ENCODE data around the gene TUBGCP2.

TUBGCP2 gene

DNA sequence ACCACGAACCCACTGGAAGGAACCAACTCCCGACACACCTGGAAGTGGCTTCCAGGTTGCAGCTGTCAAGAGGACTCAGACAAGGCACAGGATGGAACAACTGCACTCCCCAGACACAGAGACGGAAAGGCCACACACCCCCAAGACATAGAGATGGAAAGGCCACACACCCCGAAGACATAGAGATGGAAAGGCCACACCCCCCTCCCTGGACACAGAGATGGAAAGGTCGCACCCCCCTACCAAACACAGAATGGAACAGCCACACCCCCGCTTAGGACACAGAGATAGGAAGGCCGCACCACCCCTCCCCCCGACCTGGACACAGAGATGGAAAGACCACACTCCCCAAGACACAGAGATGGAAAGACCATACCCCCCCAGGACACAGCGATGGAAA is 7.6 kb upstream of the TUBGCP2 start:
- Histone ChIP-seq H3K36me3 (ENCODE audit: control insufficient read depth in 1 of 2, insufficient read depth in 2 of 2, low read depth in 1 of 2, low read length in 2 of 2) (peaks cover 18 to 24% of the 10 kb centered on the region in 2 experiments), H3K4me3 (ENCODE audit: insufficient read depth in 1 of 2, low read depth in 1 of 2, low read length in 2 of 2) (no peak overlapping the region), H3K18ac (ENCODE audit: low read depth in 1 of 2, low read length in 2 of 2) (no peak overlapping the region), H2AK5ac (ENCODE audit: low read length, severe bottlenecking) (no peak overlapping the region), H2BK120ac (ENCODE audit: low read depth, low read length) (no peak overlapping the region), H4K91ac (ENCODE audit: low read length) (no peak overlapping the region), H3K27me3 (ENCODE audit: control insufficient read depth in 1 of 2, insufficient read depth in 1 of 2, low read length in 2 of 2) (peaks cover 0 to 20% of the 10 kb centered on the region in 2 experiments), H3K4me1 (ENCODE audit: control insufficient read depth, insufficient read depth, low read depth, low read length) (peaks cover 11% of the 10 kb centered on the region), H3K79me1 (replicated peaks; ENCODE audit: low read length, poor library complexity, severe bottlenecking) (peaks cover 5% of the 10 kb centered on the region), H2BK12ac (ENCODE audit: low read length in 2 of 2) (no peak overlapping the region), H2BK15ac (ENCODE audit: low read depth, poor library complexity, severe bottlenecking) (no peak overlapping the region), H2BK5ac (ENCODE audit: low read depth, low read length, poor library complexity, severe bottlenecking) (no peak overlapping the region), H3K4ac (ENCODE audit: low read depth in 1 of 2, low read length in 2 of 2) (no peak overlapping the region), H3K23ac (ENCODE audit: low read length in 2 of 2) (no peak overlapping the region), H3K9me3 (ENCODE audit: control insufficient read depth, low read length) (no peaks in the 10 kb centered on the region), H3K27ac (ENCODE audit: low read length, poor library complexity, severe bottlenecking) (no peak overlapping the region), H3K14ac (ENCODE audit: low read length in 2 of 2) (no peak overlapping the region), H4K8ac (ENCODE audit: low read length) (no peak overlapping the region), H2AFZ (ENCODE audit: low read depth, low read length) (no peak overlapping the region), H3K9ac (ENCODE audit: low read length) (no peak overlapping the region), H3K4me2 (ENCODE audit: low read length, poor library complexity, severe bottlenecking) (no peak overlapping the region)
- DNase-seq = no peak
- 91% methylated on average over 6 of the region's 9 CpGs for WGBS

DNA sequence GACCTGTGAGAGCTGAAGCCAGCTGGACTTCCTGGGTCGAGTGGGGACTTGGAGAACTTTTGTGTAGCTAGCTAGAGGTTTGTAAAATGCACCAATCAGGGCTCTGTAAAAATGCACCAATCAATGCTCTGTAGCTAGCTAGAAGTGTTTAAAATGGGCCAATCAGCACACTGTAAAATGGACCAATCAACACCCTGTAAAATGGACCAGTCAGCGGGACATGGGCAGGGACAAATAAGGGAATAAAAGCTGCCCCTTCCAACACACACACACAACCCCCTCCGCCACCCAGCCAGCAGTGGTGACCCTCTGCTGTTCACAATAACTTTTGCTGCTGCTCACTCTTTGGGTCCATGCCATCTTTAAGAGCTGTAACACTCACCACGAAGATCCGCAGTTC is 7.2 kb upstream of the TUBGCP2 start:
- H3K4me2 ChIP-seq (ENCODE audit: low read length, poor library complexity, severe bottlenecking) = no peak overlapping the region
- H2AFZ ChIP-seq (ENCODE audit: low read depth, low read length) = no peak overlapping the region
- no peak overlapping the region for H4K8ac ChIP-seq (ENCODE audit: low read length)
- no peak overlapping the region for H3K27ac ChIP-seq (ENCODE audit: low read length, poor library complexity, severe bottlenecking)
- H3K36me3 ChIP-seq (ENCODE audit: control insufficient read depth in 1 of 2, insufficient read depth in 2 of 2, low read depth in 1 of 2, low read length in 2 of 2) = peaks cover 21 to 25% of the 10 kb centered on the region in 2 experiments
- H3K18ac ChIP-seq (ENCODE audit: low read depth in 1 of 2, low read length in 2 of 2) = no peak overlapping the region
- no peak overlapping the region for H2BK120ac ChIP-seq (ENCODE audit: low read depth, low read length)
- H3K23ac ChIP-seq (ENCODE audit: low read length in 2 of 2) = no peak overlapping the region
- 90% methylated on average over 5 of the region's 5 CpGs for WGBS
- H3K4ac ChIP-seq (ENCODE audit: low read depth in 1 of 2, low read length in 2 of 2) = no peak overlapping the region
- H3K79me1 ChIP-seq (replicated peaks; ENCODE audit: low read length, poor library complexity, severe bottlenecking) = peaks cover 5% of the 10 kb centered on the region
- no peak overlapping the region for H2AK5ac ChIP-seq (ENCODE audit: low read length, severe bottlenecking)
- no peak overlapping the region for H3K9ac ChIP-seq (ENCODE audit: low read length)
- no peak overlapping the region for H4K91ac ChIP-seq (ENCODE audit: low read length)
- no peak overlapping the region for H2BK15ac ChIP-seq (ENCODE audit: low read depth, poor library complexity, severe bottlenecking)
- H3K14ac ChIP-seq (ENCODE audit: low read length in 2 of 2) = no peak overlapping the region
- no peak overlapping the region for H2BK5ac ChIP-seq (ENCODE audit: low read depth, low read length, poor library complexity, severe bottlenecking)
- peaks cover 11% of the 10 kb centered on the region for H3K4me1 ChIP-seq (ENCODE audit: control insufficient read depth, insufficient read depth, low read depth, low read length)
- peaks cover 0 to 19% of the 10 kb centered on the region in 2 experiments for H3K27me3 ChIP-seq (ENCODE audit: control insufficient read depth in 1 of 2, insufficient read depth in 1 of 2, low read length in 2 of 2)
- no peak overlapping the region for H3K4me3 ChIP-seq (ENCODE audit: insufficient read depth in 1 of 2, low read depth in 1 of 2, low read length in 2 of 2)
- H2BK12ac ChIP-seq (ENCODE audit: low read length in 2 of 2) = no peak overlapping the region
- no peak for DNase-seq
- H3K9me3 ChIP-seq (ENCODE audit: control insufficient read depth, low read length) = no peaks in the 10 kb centered on the region

GRCh38 chr10:133314911-133315310 is 6.2 kb upstream of the TUBGCP2 start:
- Histone ChIP-seq H2BK5ac (ENCODE audit: low read depth, low read length, poor library complexity, severe bottlenecking) (no peak overlapping the region), H2AFZ (ENCODE audit: low read depth, low read length) (no peak overlapping the region), H3K36me3 (ENCODE audit: control insufficient read depth in 1 of 2, insufficient read depth in 2 of 2, low read depth in 1 of 2, low read length in 2 of 2) (peaks cover 30 to 34% of the 10 kb centered on the region in 2 experiments), H2AK5ac (ENCODE audit: low read length, severe bottlenecking) (no peak overlapping the region), H3K18ac (ENCODE audit: low read depth in 1 of 2, low read length in 2 of 2) (no peak overlapping the region), H2BK15ac (ENCODE audit: low read depth, poor library complexity, severe bottlenecking) (no peak overlapping the region), H4K91ac (ENCODE audit: low read length) (no peak overlapping the region), H3K23ac (ENCODE audit: low read length in 2 of 2) (no peak overlapping the region), H3K27me3 (ENCODE audit: control insufficient read depth in 1 of 2, insufficient read depth in 1 of 2, low read length in 2 of 2) (peaks cover 0 to 11% of the 10 kb centered on the region in 2 experiments), H3K14ac (ENCODE audit: low read length in 2 of 2) (no peak overlapping the region), H3K9me3 (ENCODE audit: control insufficient read depth, low read length) (no peaks in the 10 kb centered on the region), H2BK120ac (ENCODE audit: low read depth, low read length) (no peak overlapping the region), H3K27ac (ENCODE audit: low read length, poor library complexity, severe bottlenecking) (no peak overlapping the region), H2BK12ac (ENCODE audit: low read length in 2 of 2) (no peak overlapping the region), H3K4me2 (ENCODE audit: low read length, poor library complexity, severe bottlenecking) (no peak overlapping the region), H3K79me1 (replicated peaks; ENCODE audit: low read length, poor library complexity, severe bottlenecking) (peaks cover 6% of the 10 kb centered on the region), H3K4ac (ENCODE audit: low read depth in 1 of 2, low read length in 2 of 2) (no peak overlapping the region), H3K4me3 (ENCODE audit: insufficient read depth in 1 of 2, low read depth in 1 of 2, low read length in 2 of 2) (no peak overlapping the region), H3K9ac (ENCODE audit: low read length) (no peak overlapping the region), H4K8ac (ENCODE audit: low read length) (no peak overlapping the region), H3K4me1 (ENCODE audit: control insufficient read depth, insufficient read depth, low read depth, low read length) (peaks cover 11% of the 10 kb centered on the region)
- WGBS = 94% methylated on average over 12 of the region's 12 CpGs
- DNase-seq = no peak

DNA sequence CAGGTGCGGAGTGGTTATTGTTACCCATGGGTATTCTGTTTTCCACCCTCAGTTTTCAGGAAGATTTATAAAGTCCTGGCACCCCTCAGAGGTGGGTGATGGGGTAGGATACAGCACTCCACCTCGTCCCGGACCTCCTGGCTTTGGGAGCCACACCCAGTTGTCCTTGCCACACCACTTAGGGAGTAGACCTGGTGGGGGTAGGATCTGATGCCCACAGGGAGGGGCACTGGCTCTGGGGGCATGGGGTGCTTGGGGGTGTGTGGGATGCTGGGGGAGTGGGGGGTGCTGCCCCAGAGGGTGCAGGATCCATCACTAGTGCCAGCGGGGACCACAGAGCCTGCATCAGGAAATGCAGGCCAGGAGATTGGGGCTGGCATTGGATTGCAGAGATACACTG is 4.5 kb upstream of the TUBGCP2 start:
- H2BK120ac ChIP-seq (ENCODE audit: low read depth, low read length) = no peak overlapping the region
- H2BK12ac ChIP-seq (ENCODE audit: low read length in 2 of 2) = no peak overlapping the region
- no peak overlapping the region for H3K23ac ChIP-seq (ENCODE audit: low read length in 2 of 2)
- no peaks in the 10 kb centered on the region for H3K27me3 ChIP-seq (ENCODE audit: control insufficient read depth in 1 of 2, insufficient read depth in 1 of 2, low read length in 2 of 2)
- no peak overlapping the region for H4K8ac ChIP-seq (ENCODE audit: low read length)
- H3K4me3 ChIP-seq (ENCODE audit: insufficient read depth in 1 of 2, low read depth in 1 of 2, low read length in 2 of 2) = no peak overlapping the region
- H2BK5ac ChIP-seq (ENCODE audit: low read depth, low read length, poor library complexity, severe bottlenecking) = no peak overlapping the region
- no peaks in the 10 kb centered on the region for H3K9me3 ChIP-seq (ENCODE audit: control insufficient read depth, low read length)
- no peak overlapping the region for H3K18ac ChIP-seq (ENCODE audit: low read depth in 1 of 2, low read length in 2 of 2)
- 99% methylated on average over 4 of the region's 4 CpGs for WGBS
- no peak overlapping the region for H3K9ac ChIP-seq (ENCODE audit: low read length)
- H2BK15ac ChIP-seq (ENCODE audit: low read depth, poor library complexity, severe bottlenecking) = no peak overlapping the region
- no peak for DNase-seq
- no peak overlapping the region for H3K27ac ChIP-seq (ENCODE audit: low read length, poor library complexity, severe bottlenecking)
- H3K79me1 ChIP-seq (replicated peaks; ENCODE audit: low read length, poor library complexity, severe bottlenecking) = peaks cover 15% of the 10 kb centered on the region
- no peak overlapping the region for H2AK5ac ChIP-seq (ENCODE audit: low read length, severe bottlenecking)
- H3K36me3 ChIP-seq (ENCODE audit: control insufficient read depth in 1 of 2, insufficient read depth in 2 of 2, low read depth in 1 of 2, low read length in 2 of 2) = peaks cover 30 to 42% of the 10 kb centered on the region in 2 experiments
- H3K4ac ChIP-seq (ENCODE audit: low read depth in 1 of 2, low read length in 2 of 2) = no peak overlapping the region
- H3K14ac ChIP-seq (ENCODE audit: low read length in 2 of 2) = no peak overlapping the region
- H2AFZ ChIP-seq (ENCODE audit: low read depth, low read length) = no peak overlapping the region
- H4K91ac ChIP-seq (ENCODE audit: low read length) = no peak overlapping the region
- H3K4me1 ChIP-seq (ENCODE audit: control insufficient read depth, insufficient read depth, low read depth, low read length) = peaks cover 9% of the 10 kb centered on the region
- no peak overlapping the region for H3K4me2 ChIP-seq (ENCODE audit: low read length, poor library complexity, severe bottlenecking)

Data from mesenchymal stem cell (in vitro differentiated cells and primary cell).